ENCODE results near the gene DOLPP1. TPM values are rescaled to one million over a fixed set of nuclear protein-coding genes. Genes with fewer than 3 reads are reported as not detected.

DOLPP1 gene
- total RNA-seq, 2 donors from 2014 or later = 2.9 to 7.9 TPM

GRCh38 chr9:129064499-129064908 is 16.4 kb upstream of the DOLPP1 start:
- no peak for TF ChIP-seq POLR2A (IDR thresholded peaks at IDR 0.05)
- TF ChIP-seq, protein P1, sequence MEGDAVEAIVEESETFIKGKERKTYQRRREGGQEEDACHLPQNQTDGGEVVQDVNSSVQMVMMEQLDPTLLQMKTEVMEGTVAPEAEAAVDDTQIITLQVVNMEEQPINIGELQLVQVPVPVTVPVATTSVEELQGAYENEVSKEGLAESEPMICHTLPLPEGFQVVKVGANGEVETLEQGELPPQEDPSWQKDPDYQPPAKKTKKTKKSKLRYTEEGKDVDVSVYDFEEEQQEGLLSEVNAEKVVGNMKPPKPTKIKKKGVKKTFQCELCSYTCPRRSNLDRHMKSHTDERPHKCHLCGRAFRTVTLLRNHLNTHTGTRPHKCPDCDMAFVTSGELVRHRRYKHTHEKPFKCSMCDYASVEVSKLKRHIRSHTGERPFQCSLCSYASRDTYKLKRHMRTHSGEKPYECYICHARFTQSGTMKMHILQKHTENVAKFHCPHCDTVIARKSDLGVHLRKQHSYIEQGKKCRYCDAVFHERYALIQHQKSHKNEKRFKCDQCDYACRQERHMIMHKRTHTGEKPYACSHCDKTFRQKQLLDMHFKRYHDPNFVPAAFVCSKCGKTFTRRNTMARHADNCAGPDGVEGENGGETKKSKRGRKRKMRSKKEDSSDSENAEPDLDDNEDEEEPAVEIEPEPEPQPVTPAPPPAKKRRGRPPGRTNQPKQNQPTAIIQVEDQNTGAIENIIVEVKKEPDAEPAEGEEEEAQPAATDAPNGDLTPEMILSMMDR (IDR thresholded peaks at IDR 0.05) = no peak
- intact Hi-C loops (cut with DNase I) = no loop called here
- H3K4me3 ChIP-seq = no peak overlapping the region
- DNase-seq (no peak), ATAC-seq (no peak)
- no peaks in the 10 kb centered on the region for H3K9me3 ChIP-seq
- no peaks in the 10 kb centered on the region for H3K27me3 ChIP-seq
- H3K36me3 ChIP-seq (replicated peaks in 1 of 2; ENCODE audit: insufficient read depth in 1 of 2, low read depth in 2 of 2) = peaks cover 0 to 7% of the 10 kb centered on the region in 2 donors
- 94% methylated on average over 8 of the region's 8 CpGs for WGBS, 2 donors
- no peaks in the 10 kb centered on the region for H3K4me1 ChIP-seq
- no peak overlapping the region for H3K27ac ChIP-seq

GRCh38 chr9:129068110-129068509 is 12.8 kb upstream of the DOLPP1 start:
- WGBS, 2 donors = 94 to 96% methylated on average over 6 to 17 of the region's 19 CpGs
- intact Hi-C loops (cut with DNase I) = no loop called here

GRCh38 chr9:129068990-129069861 is 11.7 kb upstream of the DOLPP1 start:
- WGBS, 2 donors = 55 to 85% methylated on average over 16 to 31 of the region's 31 CpGs
- ATAC-seq (peak; percentile 45), DNase-seq (peak; percentile 34 to 82 (median 79))
- TF ChIP-seq POLR2A (IDR thresholded peaks at IDR 0.05) = peak in 1 of 3 donors; percentile 19
- TF ChIP-seq, protein P1 (IDR thresholded peaks at IDR 0.05) = peak in 3 of 7 experiments; percentile 21 to 30 (median 26)
- no peak overlapping the region for H3K4me3 ChIP-seq
- no peaks in the 10 kb centered on the region for H3K4me1 ChIP-seq
- peaks cover 0 to 3% of the 10 kb centered on the region in 2 donors for H3K36me3 ChIP-seq (replicated peaks in 1 of 2; ENCODE audit: insufficient read depth in 1 of 2, low read depth in 2 of 2)
- H3K9me3 ChIP-seq = no peaks in the 10 kb centered on the region
- no peaks in the 10 kb centered on the region for H3K27me3 ChIP-seq
- H3K27ac ChIP-seq = peak overlapping the region; percentile 9 to 56 (median 20)
- intact Hi-C loops (cut with DNase I) = no loop called here

More at GRCh38 chr9:129068110-129068509, 12.8 kb upstream of the DOLPP1 start:
- Histone ChIP-seq H3K36me3 (replicated peaks in 1 of 2; ENCODE audit: insufficient read depth in 1 of 2, low read depth in 2 of 2) (peaks cover 0 to 6% of the 10 kb centered on the region in 2 donors), H3K27ac (no peak overlapping the region), H3K4me3 (no peak overlapping the region), H3K27me3 (no peaks in the 10 kb centered on the region), H3K4me1 (no peaks in the 10 kb centered on the region), H3K9me3 (no peaks in the 10 kb centered on the region)
- TF ChIP-seq, protein P1 (IDR thresholded peaks at IDR 0.05) = no peak
- no peak for TF ChIP-seq POLR2A (IDR thresholded peaks at IDR 0.05)
- DNase-seq (no peak), ATAC-seq (no peak)

DNA sequence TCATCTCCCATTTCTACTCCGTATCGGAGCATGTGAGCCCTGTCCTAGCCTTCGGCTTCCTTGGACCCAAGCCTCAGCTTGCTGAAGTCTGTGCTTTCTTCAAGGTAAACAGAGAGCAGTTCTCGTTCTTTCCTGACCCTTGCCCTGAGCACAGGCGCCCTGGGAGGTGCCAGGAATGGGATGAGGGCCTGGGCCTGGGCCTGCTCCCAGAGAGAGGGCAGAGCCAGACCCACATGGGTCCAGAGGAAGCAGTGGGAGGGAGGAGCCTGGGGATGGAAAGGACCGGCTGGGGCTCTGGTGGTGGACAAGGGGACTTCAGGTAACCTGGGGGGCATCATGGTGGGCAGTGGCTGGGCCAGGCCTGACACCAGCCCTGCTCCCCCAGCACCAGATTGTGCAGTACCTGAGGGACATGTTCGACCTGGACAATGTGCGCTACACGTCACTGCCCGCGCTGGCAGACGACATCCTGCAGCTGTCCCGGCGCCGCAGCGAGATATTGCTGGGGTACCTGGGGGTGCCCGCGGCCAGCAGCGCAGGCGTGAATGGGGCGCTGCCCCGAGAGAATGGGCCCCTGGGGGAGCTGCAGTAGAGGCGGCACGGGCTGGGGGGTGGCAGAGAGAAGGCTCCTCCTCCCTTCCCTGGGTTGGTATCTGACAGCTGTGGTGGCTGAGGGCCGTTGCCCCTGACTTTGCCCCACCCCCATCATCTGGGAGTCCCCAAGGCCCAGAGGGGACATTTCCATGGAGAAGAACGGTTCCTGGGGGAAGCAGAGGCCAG is 10.9 kb upstream of the DOLPP1 start:
- no peak for TF ChIP-seq POLR2A (IDR thresholded peaks at IDR 0.05)
- TF ChIP-seq, protein P1 (IDR thresholded peaks at IDR 0.05) = no peak
- 79 to 81% methylated on average over 6 to 26 of the region's 26 CpGs for WGBS, 2 donors
- Histone ChIP-seq H3K9me3 (no peaks in the 10 kb centered on the region), H3K27me3 (no peaks in the 10 kb centered on the region), H3K4me1 (no peaks in the 10 kb centered on the region), H3K27ac (peak overlapping the region in 2 of 4 donors; percentile 30 to 52), H3K4me3 (no peak overlapping the region), H3K36me3 (replicated peaks in 1 of 2; ENCODE audit: insufficient read depth in 1 of 2, low read depth in 2 of 2) (peaks cover 0 to 3% of the 10 kb centered on the region in 2 donors)
- ATAC-seq (no peak), DNase-seq (no peak)
- intact Hi-C loops (cut with DNase I) = no loop called here
